Calu3 (cell line): ENCODE measurements around the gene EVC2. TPM values are rescaled to one million over a fixed set of nuclear protein-coding genes. Genes with fewer than 3 reads are reported as not detected.

Source experiments
- BruUV-seq: library from RNA; stranded (reverse); fragments of 400-500 nt; replicated peaks from 2 replicates; lab custom pipeline; 2021; lab: Mats Ljungman, UMichigan
- CTCF ChIA-PET: fragments of 300-600 bp; sonication (Branson Sonifier 250); formaldehyde crosslinking; loops from one replicate; lab custom pipeline; 2022; ENCODE audit warnings: antibody characterized with exemption; lab: Charles Lee
- DNase-seq: peaks from one replicate; pipeline ENCODE4 v3.0.0; 2022
- H3K27ac Mint-ChIP-seq: one replicate; pipeline ENCODE4 v1.8.0; 2022; ENCODE audit warnings: mixed read lengths; ENCODE audit not compliant: unreplicated experiment
- H3K27me3 Mint-ChIP-seq: one replicate; pipeline ENCODE4 v1.8.0; 2022; ENCODE audit warnings: mixed read lengths; ENCODE audit not compliant: unreplicated experiment
- H3K36me3 Mint-ChIP-seq: one replicate; pipeline ENCODE4 v1.8.0; 2022; ENCODE audit warnings: mild to moderate bottlenecking, moderate library complexity, mixed read lengths; ENCODE audit not compliant: insufficient read depth, unreplicated experiment
- H3K4me1 Mint-ChIP-seq: one replicate; pipeline ENCODE4 v1.8.0; 2022; ENCODE audit warnings: mild to moderate bottlenecking, low read depth, mixed read lengths; ENCODE audit not compliant: unreplicated experiment
- H3K4me3 Mint-ChIP-seq: one replicate; pipeline ENCODE4 v1.8.0; 2022; ENCODE audit warnings: mild to moderate bottlenecking, low read depth, moderate library complexity, mixed read lengths; ENCODE audit not compliant: unreplicated experiment
- H3K9me3 Mint-ChIP-seq: one replicate; pipeline ENCODE4 v1.8.0; 2022; ENCODE audit warnings: low read depth, mixed read lengths; ENCODE audit not compliant: unreplicated experiment
- CTCF ChIP-seq: fragments of 200-600 bp; IDR thresholded peaks from one replicate; pipeline ENCODE4 v1.8.0; 2022; ENCODE audit warnings: antibody characterized with exemption; ENCODE audit not compliant: unreplicated experiment
- intact Hi-C: fragments of 100-400 bp; cut with micrococcal nuclease; formaldehyde crosslinking; loops from one replicate; pipeline ENCODE4 v1.10.0; 2022; ENCODE audit not compliant: unreplicated experiment
- total RNA-seq: library from RNA; stranded (reverse); gene quantifications from 2 replicates; pipeline ENCODE4 v1.2.3, GENCODE V29; 2022

EVC2 gene
- total RNA-seq, 1 experiment from 2014 or later: not detected

- TF ChIP-seq CTCF: no peak
- BruUV-seq: no TSS peak
Observed at GRCh38 chr4:5539584-5539983, 168.8 kb downstream of the EVC2 start.

GRCh38 chr4:5532100-5532499 lies 176.3 kb downstream of the EVC2 start:
- no peak overlapping the region for H3K4me3 Mint-ChIP-seq
- BruUV-seq: no TSS peak
- no peaks in the 10 kb centered on the region for H3K27me3 Mint-ChIP-seq
- intact Hi-C loops: no loop called here
- H3K9me3 Mint-ChIP-seq: peaks cover 17% of the 10 kb centered on the region
- CTCF ChIA-PET: no interaction called here
- no peaks in the 10 kb centered on the region for H3K36me3 Mint-ChIP-seq
- no peaks in the 10 kb centered on the region for H3K4me1 Mint-ChIP-seq
- H3K27ac Mint-ChIP-seq: no peak overlapping the region
- no peak for TF ChIP-seq CTCF
- no peak for DNase-seq

More at GRCh38 chr4:5539584-5539983, 168.8 kb downstream of the EVC2 start:
- DNase-seq: no peak
- intact Hi-C loops: no loop called here
- Mint-ChIP-seq H3K36me3 (no peaks in the 10 kb centered on the region), H3K27ac (no peak overlapping the region), H3K27me3 (no peaks in the 10 kb centered on the region), H3K9me3 (peaks cover 18% of the 10 kb centered on the region), H3K4me3 (no peak overlapping the region), H3K4me1 (no peaks in the 10 kb centered on the region)
- CTCF ChIA-PET: no interaction called here

DNA sequence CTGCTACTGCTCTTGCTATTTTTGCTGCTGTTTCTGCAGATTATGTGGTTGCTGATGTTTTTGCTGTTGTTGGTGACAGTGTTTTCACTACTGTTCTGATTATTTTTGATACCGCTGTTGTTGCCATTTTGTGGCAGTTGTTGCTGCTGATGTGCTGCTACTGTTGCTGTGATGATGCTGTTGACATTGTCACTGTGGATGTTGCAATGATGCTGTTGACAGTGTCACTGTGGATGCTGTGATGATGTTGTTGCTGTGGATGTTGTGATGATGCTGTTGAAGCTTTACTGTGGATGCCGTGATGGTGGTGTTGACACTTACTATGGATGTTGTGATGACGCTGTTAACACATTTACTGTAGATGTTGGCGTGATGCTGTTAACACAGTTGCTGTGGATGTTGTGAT lies 180.3 kb downstream of the EVC2 start:
- Mint-ChIP-seq H3K27me3 (no peaks in the 10 kb centered on the region), H3K4me3 (no peak overlapping the region), H3K27ac (no peak overlapping the region), H3K4me1 (no peaks in the 10 kb centered on the region), H3K9me3 (peaks cover 6% of the 10 kb centered on the region), H3K36me3 (no peaks in the 10 kb centered on the region)
- CTCF ChIA-PET: no interaction called here
- no TSS peak for BruUV-seq
- no peak for TF ChIP-seq CTCF
- DNase-seq: no peak
- intact Hi-C loops: no loop called here

- no peak for TF ChIP-seq CTCF
- Mint-ChIP-seq H3K9me3 (peaks cover 4% of the 10 kb centered on the region), H3K36me3 (no peaks in the 10 kb centered on the region), H3K4me1 (no peaks in the 10 kb centered on the region), H3K27ac (no peak overlapping the region), H3K27me3 (no peaks in the 10 kb centered on the region), H3K4me3 (no peak overlapping the region)
- DNase-seq: no peak
- CTCF ChIA-PET: interaction anchor here (0.7 kb wide), 1 partner anchor 31 kb away, joined by 3 read pairs; no protein-coding TSS in a partner anchor
- no TSS peak for BruUV-seq
- intact Hi-C loops: no loop called here
Observed at GRCh38 chr4:5527211-5527610, 181.1 kb downstream of the EVC2 start.
